Measurements from ENCODE around the gene MYO3A.

DNA sequence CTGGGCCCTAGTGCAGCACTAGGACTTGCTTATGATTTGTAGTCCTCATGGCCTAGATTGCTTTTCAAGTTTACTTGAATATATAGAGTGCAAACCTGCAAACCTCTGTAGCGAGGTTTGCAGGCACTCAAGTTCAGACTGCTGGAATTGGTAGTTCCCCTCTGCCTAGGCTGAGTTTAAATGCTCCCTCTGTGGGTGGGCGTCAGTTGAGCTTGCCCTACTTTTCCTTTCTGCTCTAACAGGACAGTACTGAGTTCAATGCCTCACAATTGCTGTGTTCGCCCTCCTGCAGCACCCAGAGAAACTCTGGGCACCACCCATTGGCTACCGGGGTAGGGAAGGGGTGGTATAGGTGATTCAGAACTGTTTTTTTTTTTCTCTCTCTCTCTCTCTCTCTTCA is 31.6 kb downstream of the MYO3A start:
- TF ChIP-seq, protein P1, sequence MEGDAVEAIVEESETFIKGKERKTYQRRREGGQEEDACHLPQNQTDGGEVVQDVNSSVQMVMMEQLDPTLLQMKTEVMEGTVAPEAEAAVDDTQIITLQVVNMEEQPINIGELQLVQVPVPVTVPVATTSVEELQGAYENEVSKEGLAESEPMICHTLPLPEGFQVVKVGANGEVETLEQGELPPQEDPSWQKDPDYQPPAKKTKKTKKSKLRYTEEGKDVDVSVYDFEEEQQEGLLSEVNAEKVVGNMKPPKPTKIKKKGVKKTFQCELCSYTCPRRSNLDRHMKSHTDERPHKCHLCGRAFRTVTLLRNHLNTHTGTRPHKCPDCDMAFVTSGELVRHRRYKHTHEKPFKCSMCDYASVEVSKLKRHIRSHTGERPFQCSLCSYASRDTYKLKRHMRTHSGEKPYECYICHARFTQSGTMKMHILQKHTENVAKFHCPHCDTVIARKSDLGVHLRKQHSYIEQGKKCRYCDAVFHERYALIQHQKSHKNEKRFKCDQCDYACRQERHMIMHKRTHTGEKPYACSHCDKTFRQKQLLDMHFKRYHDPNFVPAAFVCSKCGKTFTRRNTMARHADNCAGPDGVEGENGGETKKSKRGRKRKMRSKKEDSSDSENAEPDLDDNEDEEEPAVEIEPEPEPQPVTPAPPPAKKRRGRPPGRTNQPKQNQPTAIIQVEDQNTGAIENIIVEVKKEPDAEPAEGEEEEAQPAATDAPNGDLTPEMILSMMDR (IDR thresholded peaks at IDR 0.05) = no peak
- TF ChIP-seq POLR2AphosphoS5 (IDR thresholded peaks at IDR 0.05) (no peak), POLR2A (IDR thresholded peaks at IDR 0.05; ENCODE audit: low read depth) (no peak)

All from esophagus muscularis mucosa (tissue), 3 donors.